GM18499 (cell line): ENCODE data around the gene CASP12.

Source experiments
- ATAC-seq: cut with Tn5 transposase; IDR thresholded peaks from one replicate; pipeline ENCODE4 v1.9.1; 2021; ENCODE audit warnings: moderate number of reproducible peaks; ENCODE audit not compliant: insufficient read depth, unreplicated experiment

CASP12 gene

GRCh38 chr11:104841973-104842525, 56.2 kb downstream of the CASP12 start:
- ATAC-seq: no peak

- ATAC-seq: no peak
Observed at GRCh38 chr11:104841185-104841584, 57.1 kb downstream of the CASP12 start.

- ATAC-seq: no peak
Observed at GRCh38 chr11:104837969-104838639, 60.2 kb downstream of the CASP12 start.

GRCh38 chr11:104836691-104837090, 61.6 kb downstream of the CASP12 start:
- ATAC-seq: no peak
